ENCODE results near the gene DBN1. TPM values are rescaled to one million over a fixed set of nuclear protein-coding genes. Genes with fewer than 3 reads are reported as not detected.

The DBN1 gene
- total and polyA plus RNA-seq, 9 donors: 97.3 to 295 (median 267) TPM

DNA sequence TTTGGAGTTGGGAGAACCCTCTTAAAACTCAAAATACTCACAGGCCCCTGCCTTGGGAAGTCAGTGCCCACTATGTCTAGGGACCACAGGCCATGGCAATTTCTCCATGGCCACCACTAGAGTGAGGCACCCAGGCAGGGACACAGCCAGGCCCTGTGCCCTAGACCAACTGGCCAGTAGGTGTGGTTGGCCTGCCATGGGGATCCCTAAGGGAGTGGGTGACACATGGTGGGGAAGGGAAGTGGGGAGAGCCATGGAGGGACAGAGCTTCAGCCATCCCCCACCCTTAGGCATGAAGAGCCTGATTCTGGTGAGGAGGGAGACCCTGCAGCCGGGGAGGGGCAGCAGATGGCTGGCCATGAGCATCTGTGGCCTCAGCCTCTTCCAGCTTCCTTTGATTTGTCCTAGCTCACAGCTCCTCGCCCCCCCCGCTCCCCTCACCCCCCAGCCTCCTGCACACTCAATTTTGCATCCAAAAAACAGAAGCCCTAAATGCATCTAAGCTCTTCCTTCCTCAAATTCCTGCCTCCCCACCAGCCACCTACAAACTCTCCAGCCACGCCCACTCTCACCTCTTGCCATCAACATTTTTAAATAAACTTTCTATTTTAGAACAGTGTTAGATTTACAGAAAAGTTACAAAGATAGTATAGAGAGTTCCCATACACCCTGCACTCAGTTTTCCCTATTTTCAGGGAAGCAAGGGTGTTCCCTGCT, 1.6 kb upstream of the DBN1 start:
- Histone ChIP-seq H3K4me1 (ENCODE audit: control insufficient read depth, insufficient read depth, low read length) (peaks cover 60% of the 10 kb centered on the region), H3K27ac (ENCODE audit: low read length) (no peak overlapping the region), H3K27me3 (ENCODE audit: control insufficient read depth, insufficient read depth, low read length) (no peaks in the 10 kb centered on the region), H3K9me3 (replicated peaks; ENCODE audit: control insufficient read depth, low read depth, low read length) (no peaks in the 10 kb centered on the region), H3K4me3 (ENCODE audit: low read length) (no peak overlapping the region), H3K36me3 (ENCODE audit: control insufficient read depth, insufficient read depth, low read length) (peaks cover 20% of the 10 kb centered on the region)
- WGBS (ENCODE audit: insufficient coverage): 7% methylated on average over 2 of the region's 4 CpGs
- DNase-seq: no peak

DNA sequence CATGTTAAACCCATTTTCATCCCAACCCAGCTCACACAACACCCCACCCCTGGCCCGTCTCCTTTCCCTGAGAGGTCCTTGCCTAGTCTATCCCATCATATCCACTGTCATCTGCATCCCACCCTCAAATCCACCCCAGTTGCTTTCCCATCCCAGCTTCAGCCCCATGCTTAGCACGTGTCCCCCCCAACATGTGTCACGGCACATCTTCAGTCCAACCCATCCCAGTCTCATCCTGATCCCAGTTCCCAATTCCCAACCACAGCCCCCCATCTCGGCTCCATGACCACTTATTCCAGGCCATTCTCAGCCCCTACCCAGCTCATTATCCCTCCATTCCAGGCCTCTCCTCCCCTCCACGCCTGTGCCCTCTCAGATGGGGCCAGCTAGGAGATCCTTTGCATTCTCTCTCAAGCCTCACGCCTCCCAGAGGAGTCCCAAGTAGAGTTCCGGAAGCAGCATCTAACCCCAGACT, 605 bp upstream of the DBN1 start:
- WGBS (ENCODE audit: insufficient coverage): 13% methylated on average over 6 of the region's 7 CpGs
- Histone ChIP-seq H3K27ac (ENCODE audit: low read length) (peak overlapping the region; percentile 62), H3K4me1 (ENCODE audit: control insufficient read depth, insufficient read depth, low read length) (peaks cover 60% of the 10 kb centered on the region), H3K4me3 (ENCODE audit: low read length) (no peak overlapping the region), H3K9me3 (replicated peaks; ENCODE audit: control insufficient read depth, low read depth, low read length) (no peaks in the 10 kb centered on the region), H3K36me3 (ENCODE audit: control insufficient read depth, insufficient read depth, low read length) (peaks cover 28% of the 10 kb centered on the region), H3K27me3 (ENCODE audit: control insufficient read depth, insufficient read depth, low read length) (no peaks in the 10 kb centered on the region)
- DNase-seq: peak; percentile 62

DNA sequence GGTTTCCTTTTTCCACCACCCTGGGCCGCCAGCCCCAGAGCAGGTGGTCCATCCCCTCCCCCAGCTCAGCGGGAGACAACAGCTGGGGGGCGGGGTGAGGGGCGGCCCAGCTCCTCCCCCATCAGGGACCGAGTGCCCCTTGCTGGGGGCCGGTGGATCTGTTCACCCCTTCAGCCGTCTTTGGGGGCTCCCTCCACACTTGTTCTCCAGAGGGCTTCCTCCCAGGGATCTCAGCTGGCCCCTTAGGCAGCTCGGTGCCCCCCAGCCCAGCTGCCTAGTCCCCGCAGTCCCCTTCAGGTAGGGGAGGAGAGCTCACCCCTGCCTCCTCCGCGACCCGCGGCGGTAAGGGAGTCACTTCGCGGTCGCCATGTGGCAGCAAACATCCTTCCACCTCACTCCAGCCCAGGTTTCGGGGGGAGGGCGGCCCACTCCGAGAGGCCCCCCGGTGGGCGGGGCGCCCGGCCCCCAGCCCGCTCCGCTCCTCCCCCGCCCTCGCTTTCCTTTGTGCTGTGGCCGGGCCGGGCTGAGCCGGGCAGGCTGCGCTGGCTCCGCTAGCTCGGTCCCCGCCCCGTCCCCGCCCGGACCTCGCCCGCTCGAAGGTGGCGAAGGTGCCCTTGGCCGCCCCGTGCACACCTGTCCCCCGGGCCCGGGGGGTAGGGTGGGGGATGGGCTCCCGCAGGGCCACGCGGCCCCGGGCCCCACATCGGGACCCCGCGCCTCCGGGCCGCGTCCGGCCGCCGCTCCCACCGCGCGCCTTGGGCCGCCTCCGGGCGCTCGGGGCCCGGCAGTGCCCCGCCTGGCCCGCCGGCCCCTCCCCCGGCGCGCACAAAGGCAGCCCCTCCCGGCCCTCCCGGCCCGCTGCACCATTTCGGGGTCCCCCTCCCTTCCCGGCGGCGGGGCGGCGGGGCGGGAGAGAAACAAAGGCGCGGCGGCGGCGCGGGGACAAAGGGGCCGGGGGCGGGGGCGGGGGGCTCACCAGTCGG, 683 bp downstream of the DBN1 start:
- DNase-seq: peak; percentile 80
- H3K9me3 ChIP-seq (replicated peaks; ENCODE audit: control insufficient read depth, low read depth, low read length): no peaks in the 10 kb centered on the region
- H3K27ac ChIP-seq (ENCODE audit: low read length): peak overlapping the region; percentile 88
- peaks cover 64% of the 10 kb centered on the region for H3K4me1 ChIP-seq (ENCODE audit: control insufficient read depth, insufficient read depth, low read length)
- under 1% methylated on average over 77 of the region's 93 CpGs for WGBS (ENCODE audit: insufficient coverage)
- peak overlapping the region; percentile 92 for H3K4me3 ChIP-seq (ENCODE audit: low read length)
- no peaks in the 10 kb centered on the region for H3K27me3 ChIP-seq (ENCODE audit: control insufficient read depth, insufficient read depth, low read length)
- H3K36me3 ChIP-seq (ENCODE audit: control insufficient read depth, insufficient read depth, low read length): peaks cover 41% of the 10 kb centered on the region

DNA sequence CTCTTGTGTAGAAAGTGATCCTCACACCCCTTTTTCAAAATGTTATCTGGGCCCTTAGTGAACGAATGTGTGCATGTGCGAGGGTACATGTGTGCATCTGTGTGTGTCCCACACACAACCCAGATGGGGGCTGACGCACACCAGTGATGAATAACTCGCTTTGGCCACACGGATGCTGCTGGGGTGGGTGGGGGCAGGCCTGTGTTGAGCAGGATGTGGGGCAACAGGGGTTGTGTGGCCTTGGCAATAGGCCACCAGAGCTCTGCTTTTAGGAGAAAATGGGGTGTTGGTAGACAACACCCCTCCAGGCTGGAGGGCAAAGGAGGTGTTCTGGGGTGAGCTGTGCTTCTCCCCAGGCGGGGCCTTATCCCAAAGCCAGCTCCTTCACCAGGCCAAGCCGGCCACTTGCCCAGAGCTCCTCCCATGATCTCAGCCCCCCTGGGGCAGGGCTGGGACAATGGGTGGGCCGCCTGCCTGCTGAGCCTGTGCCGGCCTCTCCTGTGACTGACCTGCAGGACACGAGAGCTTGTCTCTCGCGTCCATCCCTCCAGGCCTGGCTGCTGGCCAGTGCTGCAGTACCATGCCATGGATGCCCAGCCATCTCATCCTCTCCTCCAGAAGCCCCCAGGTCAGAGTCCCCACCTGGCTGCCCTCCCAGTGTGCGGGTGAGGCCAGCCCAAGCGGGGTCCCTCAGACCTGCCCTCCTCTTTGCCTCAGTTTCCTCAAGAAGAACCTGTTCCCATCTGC, 1.7 kb downstream of the DBN1 start:
- H3K4me1 ChIP-seq (ENCODE audit: control insufficient read depth, insufficient read depth, low read length): peaks cover 62% of the 10 kb centered on the region
- 12% methylated on average over 11 of the region's 14 CpGs for WGBS (ENCODE audit: insufficient coverage)
- peak overlapping the region; percentile 88 for H3K27ac ChIP-seq (ENCODE audit: low read length)
- no peaks in the 10 kb centered on the region for H3K9me3 ChIP-seq (replicated peaks; ENCODE audit: control insufficient read depth, low read depth, low read length)
- H3K36me3 ChIP-seq (ENCODE audit: control insufficient read depth, insufficient read depth, low read length): peaks cover 51% of the 10 kb centered on the region
- H3K4me3 ChIP-seq (ENCODE audit: low read length): peak overlapping the region; percentile 92
- H3K27me3 ChIP-seq (ENCODE audit: control insufficient read depth, insufficient read depth, low read length): no peaks in the 10 kb centered on the region
- DNase-seq: peak; percentile 71

DNA sequence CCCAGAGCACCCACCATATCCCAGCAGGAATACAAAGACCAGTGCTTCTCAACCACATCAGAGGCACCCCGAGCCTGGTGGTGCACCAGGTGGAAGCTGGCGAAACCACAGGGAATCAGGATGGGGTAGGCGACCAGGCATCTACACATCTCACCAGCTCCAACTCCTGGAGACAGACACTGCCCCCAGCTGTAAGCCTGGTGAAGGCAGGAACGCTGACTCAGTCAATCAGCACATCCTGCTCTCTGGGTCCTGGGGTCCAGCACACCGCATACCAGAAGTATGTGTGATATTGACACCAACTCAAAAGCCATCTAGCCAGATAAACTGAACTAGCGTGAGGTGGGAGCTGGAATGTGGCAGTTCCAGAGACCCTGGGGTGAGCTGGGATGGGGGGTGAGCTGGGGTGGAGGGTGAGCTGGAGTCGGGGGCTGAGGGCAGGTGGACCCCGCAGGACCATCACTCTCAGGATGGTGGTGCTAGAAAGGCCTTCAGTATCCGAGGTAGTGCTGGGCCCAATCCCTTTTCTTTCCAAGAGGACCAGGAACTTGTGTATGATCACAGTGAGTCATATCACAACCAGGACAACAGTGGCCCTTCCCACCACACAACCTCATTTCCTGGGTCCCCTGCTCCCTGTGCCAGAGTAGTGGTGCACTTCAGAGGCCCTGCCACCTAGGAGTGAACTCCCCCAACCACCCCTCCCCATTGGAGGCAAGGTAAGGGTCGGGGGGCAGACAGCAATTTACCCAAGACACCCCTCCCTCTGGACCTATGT, 2.5 kb downstream of the DBN1 start:
- 86% methylated on average over 1 of the region's 10 CpGs for WGBS (ENCODE audit: insufficient coverage)
- DNase-seq: no peak
- Histone ChIP-seq H3K36me3 (ENCODE audit: control insufficient read depth, insufficient read depth, low read length) (peaks cover 59% of the 10 kb centered on the region), H3K9me3 (replicated peaks; ENCODE audit: control insufficient read depth, low read depth, low read length) (no peaks in the 10 kb centered on the region), H3K4me1 (ENCODE audit: control insufficient read depth, insufficient read depth, low read length) (peaks cover 59% of the 10 kb centered on the region), H3K27ac (ENCODE audit: low read length) (peak overlapping the region; percentile 76), H3K4me3 (ENCODE audit: low read length) (peak overlapping the region; percentile 5), H3K27me3 (ENCODE audit: control insufficient read depth, insufficient read depth, low read length) (no peaks in the 10 kb centered on the region)

DNA sequence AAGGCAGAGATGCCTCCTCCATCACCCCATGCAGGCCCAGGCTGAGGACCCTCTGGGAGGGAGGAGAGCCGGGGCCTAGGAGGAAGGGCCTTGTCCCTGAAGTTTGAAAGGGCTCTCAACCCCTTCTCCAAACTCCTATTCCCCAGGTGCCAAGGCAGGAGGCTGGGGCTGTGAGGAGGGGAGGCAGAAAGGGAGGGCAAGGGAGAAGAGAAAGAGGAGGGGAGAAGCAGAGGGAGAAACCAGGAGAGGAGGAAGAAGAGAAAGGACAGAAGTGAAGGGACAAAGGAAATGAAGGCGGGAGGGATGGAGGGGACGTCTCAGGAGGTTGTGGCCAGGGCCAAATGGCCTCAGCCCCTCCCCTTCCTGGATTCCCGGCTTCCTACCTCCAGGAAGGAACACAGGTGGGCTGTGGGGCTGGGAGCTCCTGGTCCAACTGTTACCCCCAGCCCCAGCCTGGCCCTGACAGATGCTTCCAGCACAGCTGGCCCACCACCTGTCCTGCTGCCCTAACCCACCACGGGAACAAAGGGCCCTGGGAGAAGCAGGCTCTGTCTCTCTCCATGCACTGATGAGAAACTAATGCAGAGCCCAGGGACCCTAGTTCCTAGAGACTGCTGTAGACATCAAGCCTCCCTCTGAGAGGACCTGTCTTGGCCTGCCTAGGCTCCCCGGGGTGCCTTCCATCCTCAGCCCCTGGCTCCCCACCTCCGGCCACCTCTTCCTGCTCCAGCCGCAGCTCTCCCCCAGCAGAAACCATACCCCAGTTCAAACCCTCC, 3.5 kb downstream of the DBN1 start:
- H3K27ac ChIP-seq (ENCODE audit: low read length): peak overlapping the region; percentile 76
- H3K4me3 ChIP-seq (ENCODE audit: low read length): no peak overlapping the region
- H3K4me1 ChIP-seq (ENCODE audit: control insufficient read depth, insufficient read depth, low read length): peaks cover 54% of the 10 kb centered on the region
- H3K9me3 ChIP-seq (replicated peaks; ENCODE audit: control insufficient read depth, low read depth, low read length): peaks cover 4% of the 10 kb centered on the region
- WGBS (ENCODE audit: insufficient coverage): 29% methylated on average over 4 of the region's 8 CpGs
- H3K27me3 ChIP-seq (ENCODE audit: control insufficient read depth, insufficient read depth, low read length): no peaks in the 10 kb centered on the region
- no peak for DNase-seq
- H3K36me3 ChIP-seq (ENCODE audit: control insufficient read depth, insufficient read depth, low read length): peaks cover 68% of the 10 kb centered on the region

DNA sequence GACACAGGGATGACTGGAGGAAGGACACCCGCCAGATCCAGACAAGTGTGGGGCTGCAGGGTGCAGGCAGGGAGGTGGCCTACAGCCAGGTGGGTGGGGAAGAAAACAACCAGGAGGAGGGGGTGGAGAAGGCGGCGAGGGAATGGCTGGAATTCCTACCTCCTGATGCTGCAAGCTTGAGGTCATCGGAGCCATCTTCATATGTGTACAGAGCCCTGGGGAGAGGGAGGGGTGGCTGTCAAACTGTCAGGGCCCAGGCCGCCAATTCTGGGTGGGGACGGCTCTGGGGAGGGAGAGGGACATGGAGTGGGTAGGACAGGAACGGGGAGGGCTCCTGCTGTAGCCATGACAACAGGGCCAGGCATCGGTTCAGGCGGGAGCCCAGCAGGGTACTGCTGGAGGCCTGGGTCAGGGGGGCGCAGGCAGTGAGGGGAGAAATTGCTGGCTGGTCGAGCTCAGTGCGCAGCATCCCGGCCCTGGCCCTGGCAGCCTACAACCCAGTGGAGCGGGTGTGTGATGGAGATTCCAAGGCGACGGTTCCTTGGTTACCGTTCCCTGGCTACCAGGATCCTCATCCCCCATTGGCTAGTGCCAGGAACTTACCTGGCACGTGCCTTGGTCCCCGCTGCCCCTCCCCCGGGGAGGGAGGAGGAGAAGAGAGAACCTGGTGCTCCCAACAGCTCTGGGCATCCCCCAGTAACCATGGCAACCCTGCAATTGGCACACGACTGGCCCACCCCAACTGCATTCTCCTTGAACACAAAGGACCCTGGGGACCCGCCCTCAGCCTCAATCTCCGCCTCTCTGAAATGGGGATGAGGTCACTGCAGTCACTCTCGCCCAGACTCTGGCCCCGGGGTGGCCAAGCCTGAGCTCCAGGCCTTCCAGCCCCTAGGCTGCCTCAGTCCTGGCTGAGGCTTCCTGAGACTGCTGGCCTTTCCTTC, 4.5 kb downstream of the DBN1 start:
- DNase-seq: peak; percentile 89
- H3K27ac ChIP-seq (ENCODE audit: low read length): peak overlapping the region; percentile 76
- H3K36me3 ChIP-seq (ENCODE audit: control insufficient read depth, insufficient read depth, low read length): peaks cover 68% of the 10 kb centered on the region
- peaks cover 4% of the 10 kb centered on the region for H3K9me3 ChIP-seq (replicated peaks; ENCODE audit: control insufficient read depth, low read depth, low read length)
- H3K4me1 ChIP-seq (ENCODE audit: control insufficient read depth, insufficient read depth, low read length): peaks cover 44% of the 10 kb centered on the region
- 42% methylated on average over 12 of the region's 25 CpGs for WGBS (ENCODE audit: insufficient coverage)
- H3K4me3 ChIP-seq (ENCODE audit: low read length): no peak overlapping the region
- no peaks in the 10 kb centered on the region for H3K27me3 ChIP-seq (ENCODE audit: control insufficient read depth, insufficient read depth, low read length)

DNA sequence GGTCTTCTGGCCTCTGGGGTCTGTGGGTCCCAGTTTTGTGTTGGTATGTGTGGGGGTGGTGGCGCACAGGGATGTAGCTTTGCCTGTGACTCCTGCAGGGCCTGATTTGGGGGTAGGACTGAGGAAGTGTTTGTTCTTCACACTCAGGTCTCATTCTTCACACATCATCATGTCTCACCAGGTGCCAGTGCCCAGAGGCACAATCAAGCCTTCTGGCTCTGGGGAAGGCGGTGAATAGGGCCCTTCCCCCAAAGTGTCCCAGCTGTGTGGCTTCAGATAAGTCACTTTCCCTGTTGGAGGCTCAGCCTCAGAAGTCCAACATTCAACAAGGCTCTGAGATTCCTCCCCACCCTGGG, 5.1 kb downstream of the DBN1 start:
- Histone ChIP-seq H3K9me3 (replicated peaks; ENCODE audit: control insufficient read depth, low read depth, low read length) (peaks cover 4% of the 10 kb centered on the region), H3K36me3 (ENCODE audit: control insufficient read depth, insufficient read depth, low read length) (peaks cover 74% of the 10 kb centered on the region), H3K27ac (ENCODE audit: low read length) (peak overlapping the region; percentile 7), H3K4me1 (ENCODE audit: control insufficient read depth, insufficient read depth, low read length) (peaks cover 42% of the 10 kb centered on the region), H3K27me3 (ENCODE audit: control insufficient read depth, insufficient read depth, low read length) (no peaks in the 10 kb centered on the region), H3K4me3 (ENCODE audit: low read length) (no peak overlapping the region)
- WGBS (ENCODE audit: insufficient coverage): no CpG with 5 or more reads among the region's 2 CpGs
- no peak for DNase-seq
